GM12878 (cell line): ENCODE data around the gene N4BP2L2. TPM values are rescaled to one million over a fixed set of nuclear protein-coding genes. Genes with fewer than 3 reads are reported as not detected.

ENCODE experiments used
- ATF2 ChIP-seq: IDR thresholded peaks from 2 replicates; pipeline ENCODE4 v1.6.1; 2012; ENCODE audit warnings: low read length, inconsistent platforms
- CREB1 ChIP-seq: IDR thresholded peaks from 2 replicates; pipeline ENCODE4 v1.6.1; 2012; ENCODE audit warnings: low read depth, mild to moderate bottlenecking, inconsistent platforms
- ETV6 ChIP-seq, 2 experiments: fragments of 450-650 bp in 1 of 2; IDR thresholded peaks in 1 of 2; conservative IDR thresholded peaks in 1 of 2; 2 replicates each; pipeline ENCODE4 v1.6.1; 2014; ENCODE audit warnings: antibody characterized with exemption in 1 of 2, borderline replicate concordance in 1 of 2, low read depth in 1 of 2, mild to moderate bottlenecking in 1 of 2, moderate library complexity in 1 of 2
- HDAC2 ChIP-seq: fragments of 200-600 bp; sonication (generic); IDR thresholded peaks from 2 replicates; pipeline ENCODE4 v1.6.1; 2017
- SMAD1 ChIP-seq: fragments of 450-650 bp; IDR thresholded peaks from 2 replicates; pipeline ENCODE4 v1.6.1; 2018; ENCODE audit warnings: mild to moderate bottlenecking, low read depth; ENCODE audit not compliant: partially characterized antibody
- SMAD5 ChIP-seq: IDR thresholded peaks from 2 replicates; pipeline ENCODE4 v1.6.1; 2016; ENCODE audit warnings: antibody characterized with exemption, low read depth
- TCF12 ChIP-seq: IDR thresholded peaks from 2 replicates; pipeline ENCODE4 v1.6.1; 2011; ENCODE audit warnings: low read depth, mild to moderate bottlenecking, low read length
- TCF3 ChIP-seq: IDR thresholded peaks from 2 replicates; pipeline ENCODE4 v1.6.1; 2012; ENCODE audit warnings: low read depth, mild to moderate bottlenecking, low read length, borderline replicate concordance; ENCODE audit not compliant: insufficient read depth
- polyA plus RNA-seq, 11 experiments: library from polyadenylated mRNA; depleted of rRNA in 4 of 11; unstranded in 6 of 11; stranded (reverse) in 5 of 11; fragments of >200 nt; fragmentation: Nextera tagmentation in 4 of 11; fragmentation: Illumina TruSeq in 1 of 11; extraction: Ambion mirVana in 4 of 11; extraction: Trizol in 1 of 11; gene quantifications; 1 replicate in 1 of 11; 2 replicates in 10 of 11; pipeline versions ENCODE4 v1.2.1 to v1.2.3, GENCODE V29; 2011 to 2016; ENCODE audit warnings: inconsistent platforms in 2 of 11, missing spikeins in 2 of 11, low read depth in 1 of 11
- total RNA-seq, 4 experiments: library from RNA; depleted of rRNA in 3 of 4; stranded (reverse); fragments of >200 nt in 3 of 4; fragmentation: Illumina TruSeq in 1 of 4; extraction: Trizol in 1 of 4; gene quantifications; 2 replicates each; pipeline versions ENCODE4 v1.2.1 to v1.2.3, GENCODE V29; 2013 to 2021
- TF ChIP-seq, protein P1 (sequence below): fragments of 450-650 bp; IDR thresholded peaks from 2 replicates; pipeline ENCODE4 v1.6.1; 2017; ENCODE audit warnings: low read depth, mild to moderate bottlenecking, moderate library complexity
- TF ChIP-seq, protein P2 (sequence below): fragments of 450-650 bp; formaldehyde crosslinking; IDR thresholded peaks from 2 replicates; pipeline ENCODE4 v1.4.0; 2020; ENCODE audit warnings: mild to moderate bottlenecking, moderate library complexity

Gene N4BP2L2
- total and polyA plus RNA-seq, 10 of the 15 experiments (the other 5 are each of a cell fraction or from before 2014, with no cell fraction given), result 41.7 to 87.1 (median 61.2) TPM

- TF ChIP-seq TCF12 (no peak), HDAC2 (no peak), ETV6 (conservative IDR thresholded peaks at IDR 0.05 in 1 of 2, IDR thresholded peaks at IDR 0.05 in 1 of 2; ENCODE audit: borderline replicate concordance in 1 of 2, low read depth in 1 of 2) (no peak), ATF2 (no peak), SMAD5 (no peak), TCF3 (no peak), CREB1 (no peak), SMAD1 (no peak)
- TF ChIP-seq, protein P1, sequence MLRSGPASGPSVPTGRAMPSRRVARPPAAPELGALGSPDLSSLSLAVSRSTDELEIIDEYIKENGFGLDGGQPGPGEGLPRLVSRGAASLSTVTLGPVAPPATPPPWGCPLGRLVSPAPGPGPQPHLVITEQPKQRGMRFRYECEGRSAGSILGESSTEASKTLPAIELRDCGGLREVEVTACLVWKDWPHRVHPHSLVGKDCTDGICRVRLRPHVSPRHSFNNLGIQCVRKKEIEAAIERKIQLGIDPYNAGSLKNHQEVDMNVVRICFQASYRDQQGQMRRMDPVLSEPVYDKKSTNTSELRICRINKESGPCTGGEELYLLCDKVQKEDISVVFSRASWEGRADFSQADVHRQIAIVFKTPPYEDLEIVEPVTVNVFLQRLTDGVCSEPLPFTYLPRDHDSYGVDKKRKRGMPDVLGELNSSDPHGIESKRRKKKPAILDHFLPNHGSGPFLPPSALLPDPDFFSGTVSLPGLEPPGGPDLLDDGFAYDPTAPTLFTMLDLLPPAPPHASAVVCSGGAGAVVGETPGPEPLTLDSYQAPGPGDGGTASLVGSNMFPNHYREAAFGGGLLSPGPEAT, result no peak
- TF ChIP-seq, protein P2, sequence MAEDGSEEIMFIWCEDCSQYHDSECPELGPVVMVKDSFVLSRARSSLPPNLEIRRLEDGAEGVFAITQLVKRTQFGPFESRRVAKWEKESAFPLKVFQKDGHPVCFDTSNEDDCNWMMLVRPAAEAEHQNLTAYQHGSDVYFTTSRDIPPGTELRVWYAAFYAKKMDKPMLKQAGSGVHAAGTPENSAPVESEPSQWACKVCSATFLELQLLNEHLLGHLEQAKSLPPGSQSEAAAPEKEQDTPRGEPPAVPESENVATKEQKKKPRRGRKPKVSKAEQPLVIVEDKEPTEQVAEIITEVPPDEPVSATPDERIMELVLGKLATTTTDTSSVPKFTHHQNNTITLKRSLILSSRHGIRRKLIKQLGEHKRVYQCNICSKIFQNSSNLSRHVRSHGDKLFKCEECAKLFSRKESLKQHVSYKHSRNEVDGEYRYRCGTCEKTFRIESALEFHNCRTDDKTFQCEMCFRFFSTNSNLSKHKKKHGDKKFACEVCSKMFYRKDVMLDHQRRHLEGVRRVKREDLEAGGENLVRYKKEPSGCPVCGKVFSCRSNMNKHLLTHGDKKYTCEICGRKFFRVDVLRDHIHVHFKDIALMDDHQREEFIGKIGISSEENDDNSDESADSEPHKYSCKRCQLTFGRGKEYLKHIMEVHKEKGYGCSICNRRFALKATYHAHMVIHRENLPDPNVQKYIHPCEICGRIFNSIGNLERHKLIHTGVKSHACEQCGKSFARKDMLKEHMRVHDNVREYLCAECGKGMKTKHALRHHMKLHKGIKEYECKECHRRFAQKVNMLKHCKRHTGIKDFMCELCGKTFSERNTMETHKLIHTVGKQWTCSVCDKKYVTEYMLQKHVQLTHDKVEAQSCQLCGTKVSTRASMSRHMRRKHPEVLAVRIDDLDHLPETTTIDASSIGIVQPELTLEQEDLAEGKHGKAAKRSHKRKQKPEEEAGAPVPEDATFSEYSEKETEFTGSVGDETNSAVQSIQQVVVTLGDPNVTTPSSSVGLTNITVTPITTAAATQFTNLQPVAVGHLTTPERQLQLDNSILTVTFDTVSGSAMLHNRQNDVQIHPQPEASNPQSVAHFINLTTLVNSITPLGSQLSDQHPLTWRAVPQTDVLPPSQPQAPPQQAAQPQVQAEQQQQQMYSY (CRISPR knock-in tag), result no peak
These were observed 41.9 kb downstream of the N4BP2L2 start (continued) for GRCh38 chr13:32496599-32497160.
